ENCODE results near the gene DNASE1L2.
A peak's percentile ranks its signal among the peaks of the same experiment; 100 is the strongest.

Gene DNASE1L2

DNA sequence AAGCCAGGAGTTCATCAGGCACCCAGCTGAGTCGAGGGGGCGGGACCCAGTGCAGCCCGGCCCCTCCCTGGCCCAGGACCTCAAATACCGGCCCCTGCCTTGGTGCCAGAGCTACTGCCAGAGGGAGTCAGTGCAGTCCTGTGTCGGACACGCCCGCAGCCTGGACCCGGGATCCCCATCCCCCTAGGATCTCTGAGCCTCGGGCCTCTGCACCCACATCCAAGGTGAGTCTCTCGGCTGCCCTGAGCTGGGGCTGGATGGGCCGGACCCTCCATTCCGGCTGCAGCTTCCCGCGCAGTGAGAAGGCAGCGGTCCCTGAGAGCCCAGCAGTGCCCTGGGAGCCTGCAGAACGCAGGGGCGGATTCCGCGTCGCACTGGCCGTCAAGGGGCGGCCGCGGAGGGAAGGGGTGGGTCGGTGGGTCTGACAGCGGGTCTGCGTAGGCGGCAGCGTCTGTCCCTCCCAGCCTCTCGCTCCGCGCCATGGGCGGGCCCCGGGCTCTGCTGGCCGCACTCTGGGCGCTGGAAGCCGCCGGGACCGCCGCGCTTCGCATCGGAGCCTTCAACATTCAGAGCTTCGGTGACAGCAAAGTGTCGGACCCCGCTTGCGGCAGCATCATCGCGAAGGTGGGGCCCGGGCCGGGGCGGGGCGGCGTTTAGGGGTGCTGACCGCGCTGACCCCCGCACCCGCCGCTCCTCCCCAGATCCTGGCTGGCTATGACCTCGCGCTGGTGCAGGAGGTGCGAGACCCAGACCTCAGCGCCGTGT, at the start of gene DNASE1L2 (continued):
- no peak for TF ChIP-seq ZNF354C (tag by site-specific recombination; IDR thresholded peaks at IDR 0.05; ENCODE audit: borderline replicate concordance, low read depth)
- peak; percentile 54 for TF ChIP-seq KLF1 (tag by site-specific recombination; IDR thresholded peaks at IDR 0.05)
- TF ChIP-seq ZNF670 (tag by site-specific recombination; IDR thresholded peaks at IDR 0.05; ENCODE audit: low read depth): no peak
- TF ChIP-seq GFI1B (tag by site-specific recombination; IDR thresholded peaks at IDR 0.05): no peak
- TF ChIP-seq ZBTB20 (tag by site-specific recombination; IDR thresholded peaks at IDR 0.05): no peak
- TF ChIP-seq ZNF341 (tag by site-specific recombination; IDR thresholded peaks at IDR 0.05; ENCODE audit: low read depth): no peak
- TF ChIP-seq ZNF175 (tag by site-specific recombination; IDR thresholded peaks at IDR 0.05): no peak
- TF ChIP-seq ZNF423 (tag by site-specific recombination; IDR thresholded peaks at IDR 0.05): no peak
- TF ChIP-seq, protein P1, sequence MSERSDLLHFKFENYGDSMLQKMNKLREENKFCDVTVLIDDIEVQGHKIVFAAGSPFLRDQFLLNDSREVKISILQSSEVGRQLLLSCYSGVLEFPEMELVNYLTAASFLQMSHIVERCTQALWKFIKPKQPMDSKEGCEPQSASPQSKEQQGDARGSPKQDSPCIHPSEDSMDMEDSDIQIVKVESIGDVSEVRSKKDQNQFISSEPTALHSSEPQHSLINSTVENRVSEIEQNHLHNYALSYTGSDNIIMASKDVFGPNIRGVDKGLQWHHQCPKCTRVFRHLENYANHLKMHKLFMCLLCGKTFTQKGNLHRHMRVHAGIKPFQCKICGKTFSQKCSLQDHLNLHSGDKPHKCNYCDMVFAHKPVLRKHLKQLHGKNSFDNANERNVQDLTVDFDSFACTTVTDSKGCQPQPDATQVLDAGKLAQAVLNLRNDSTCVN (tag by site-specific recombination; optimal IDR thresholded peaks at IDR 0.05): no peak
- no peak for TF ChIP-seq ZNF530 (tag by site-specific recombination; IDR thresholded peaks at IDR 0.05; ENCODE audit: low read depth)
- no peak for TF ChIP-seq ZNF350 (tag by site-specific recombination; IDR thresholded peaks at IDR 0.05)
- TF ChIP-seq ZNF624 (tag by site-specific recombination; IDR thresholded peaks at IDR 0.05): no peak
- no peak for TF ChIP-seq TCF7L2 (IDR thresholded peaks at IDR 0.05; ENCODE audit: borderline replicate concordance, low read depth, low read length)
- no peak for TF ChIP-seq ZNF174 (tag by site-specific recombination; IDR thresholded peaks at IDR 0.05)
- TF ChIP-seq ZNF416 (tag by site-specific recombination; IDR thresholded peaks at IDR 0.05): no peak
- TF ChIP-seq, protein P2, sequence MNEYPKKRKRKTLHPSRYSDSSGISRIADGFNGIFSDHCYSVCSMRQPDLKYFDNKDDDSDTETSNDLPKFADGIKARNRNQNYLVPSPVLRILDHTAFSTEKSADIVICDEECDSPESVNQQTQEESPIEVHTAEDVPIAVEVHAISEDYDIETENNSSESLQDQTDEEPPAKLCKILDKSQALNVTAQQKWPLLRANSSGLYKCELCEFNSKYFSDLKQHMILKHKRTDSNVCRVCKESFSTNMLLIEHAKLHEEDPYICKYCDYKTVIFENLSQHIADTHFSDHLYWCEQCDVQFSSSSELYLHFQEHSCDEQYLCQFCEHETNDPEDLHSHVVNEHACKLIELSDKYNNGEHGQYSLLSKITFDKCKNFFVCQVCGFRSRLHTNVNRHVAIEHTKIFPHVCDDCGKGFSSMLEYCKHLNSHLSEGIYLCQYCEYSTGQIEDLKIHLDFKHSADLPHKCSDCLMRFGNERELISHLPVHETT (tag by site-specific recombination; IDR thresholded peaks at IDR 0.05): 0 out of 2 replicates have a peak, but pooled peaks have one; percentile 19
- TF ChIP-seq ZBTB8A (tag by site-specific recombination; IDR thresholded peaks at IDR 0.05): no peak
- no peak for TF ChIP-seq HOXC10 (CRISPR knock-in tag; IDR thresholded peaks at IDR 0.05)
- TF ChIP-seq RBAK (tag by site-specific recombination; IDR thresholded peaks at IDR 0.05): no peak
- no peak for TF ChIP-seq ZNF510 (tag by site-specific recombination; IDR thresholded peaks at IDR 0.05; ENCODE audit: insufficient replicate concordance)
- peak; percentile 18; the same call in 1 of the 2 replicates for TF ChIP-seq KLF7 (tag by site-specific recombination; IDR thresholded peaks at IDR 0.05; ENCODE audit: borderline replicate concordance)
- TF ChIP-seq ZFHX2 (tag by site-specific recombination; conservative IDR thresholded peaks at IDR 0.05): 0 out of 2 replicates have a peak, but pooled peaks have one; percentile 19
- TF ChIP-seq, protein P3, sequence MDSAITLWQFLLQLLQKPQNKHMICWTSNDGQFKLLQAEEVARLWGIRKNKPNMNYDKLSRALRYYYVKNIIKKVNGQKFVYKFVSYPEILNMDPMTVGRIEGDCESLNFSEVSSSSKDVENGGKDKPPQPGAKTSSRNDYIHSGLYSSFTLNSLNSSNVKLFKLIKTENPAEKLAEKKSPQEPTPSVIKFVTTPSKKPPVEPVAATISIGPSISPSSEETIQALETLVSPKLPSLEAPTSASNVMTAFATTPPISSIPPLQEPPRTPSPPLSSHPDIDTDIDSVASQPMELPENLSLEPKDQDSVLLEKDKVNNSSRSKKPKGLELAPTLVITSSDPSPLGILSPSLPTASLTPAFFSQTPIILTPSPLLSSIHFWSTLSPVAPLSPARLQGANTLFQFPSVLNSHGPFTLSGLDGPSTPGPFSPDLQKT (IDR thresholded peaks at IDR 0.05; ENCODE audit: borderline replicate concordance, low read depth, low read length): no peak
- TF ChIP-seq ZNF501 (tag by site-specific recombination; IDR thresholded peaks at IDR 0.05): no peak
- no peak for TF ChIP-seq ZNF133 (tag by site-specific recombination; IDR thresholded peaks at IDR 0.05)
- no peak for TF ChIP-seq ZNF777 (tag by site-specific recombination; IDR thresholded peaks at IDR 0.05; ENCODE audit: borderline replicate concordance)
- TF ChIP-seq ZNF221 (tag by site-specific recombination; IDR thresholded peaks at IDR 0.05; ENCODE audit: borderline replicate concordance): no peak
- TF ChIP-seq ZNF843 (tag by site-specific recombination; IDR thresholded peaks at IDR 0.05): no peak
- TF ChIP-seq ZNF19 (tag by site-specific recombination; IDR thresholded peaks at IDR 0.05; ENCODE audit: low read depth): no peak
- TF ChIP-seq ZNF335 (tag by site-specific recombination; conservative IDR thresholded peaks at IDR 0.05): peak; percentile 43
- TF ChIP-seq, protein P4, sequence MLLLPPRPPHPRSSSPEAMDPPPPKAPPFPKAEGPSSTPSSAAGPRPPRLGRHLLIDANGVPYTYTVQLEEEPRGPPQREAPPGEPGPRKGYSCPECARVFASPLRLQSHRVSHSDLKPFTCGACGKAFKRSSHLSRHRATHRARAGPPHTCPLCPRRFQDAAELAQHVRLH (tag by site-specific recombination; IDR thresholded peaks at IDR 0.05): no peak
- TF ChIP-seq ZFP37 (tag by site-specific recombination; IDR thresholded peaks at IDR 0.05): 0 out of 2 replicates have a peak, but pooled peaks have one; percentile 28
- TF ChIP-seq, protein P5, sequence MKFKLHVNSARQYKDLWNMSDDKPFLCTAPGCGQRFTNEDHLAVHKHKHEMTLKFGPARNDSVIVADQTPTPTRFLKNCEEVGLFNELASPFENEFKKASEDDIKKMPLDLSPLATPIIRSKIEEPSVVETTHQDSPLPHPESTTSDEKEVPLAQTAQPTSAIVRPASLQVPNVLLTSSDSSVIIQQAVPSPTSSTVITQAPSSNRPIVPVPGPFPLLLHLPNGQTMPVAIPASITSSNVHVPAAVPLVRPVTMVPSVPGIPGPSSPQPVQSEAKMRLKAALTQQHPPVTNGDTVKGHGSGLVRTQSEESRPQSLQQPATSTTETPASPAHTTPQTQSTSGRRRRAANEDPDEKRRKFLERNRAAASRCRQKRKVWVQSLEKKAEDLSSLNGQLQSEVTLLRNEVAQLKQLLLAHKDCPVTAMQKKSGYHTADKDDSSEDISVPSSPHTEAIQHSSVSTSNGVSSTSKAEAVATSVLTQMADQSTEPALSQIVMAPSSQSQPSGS (tag by site-specific recombination; IDR thresholded peaks at IDR 0.05; ENCODE audit: low read depth): no peak
- no peak for TF ChIP-seq TRIM28 (IDR thresholded peaks at IDR 0.05; ENCODE audit: borderline replicate concordance, low read length)
- no peak for TF ChIP-seq OSR2 (tag by site-specific recombination; IDR thresholded peaks at IDR 0.05)
- TF ChIP-seq ZFP69B (tag by site-specific recombination; IDR thresholded peaks at IDR 0.05): no peak
- no peak for TF ChIP-seq ZNF37A (tag by site-specific recombination; IDR thresholded peaks at IDR 0.05)

All from HEK293 (cell line).